HepG2 (cell line): ENCODE results near the gene AGAP1. TPM values are rescaled to one million over a fixed set of nuclear protein-coding genes. Genes with fewer than 3 reads are reported as not detected.
A peak's percentile ranks its signal among the peaks of the same experiment; 100 is the strongest.

Experiments
- AFF4 ChIP-seq: sonication (generic); formaldehyde crosslinking; IDR thresholded peaks from 2 replicates; pipeline ENCODE4 v1.4.0; 2020; ENCODE audit warnings: missing genetic modification reagents
- ARNT2 ChIP-seq: sonication (generic); formaldehyde crosslinking; IDR thresholded peaks from 2 replicates; pipeline ENCODE4 v1.8.0; 2022; ENCODE audit warnings: mild to moderate bottlenecking, low read depth, missing genetic modification reagents, moderate library complexity
- ATF5 ChIP-seq: sonication (generic); formaldehyde crosslinking; IDR thresholded peaks from 2 replicates; pipeline ENCODE4 v1.4.0; 2020; ENCODE audit warnings: mild to moderate bottlenecking, low read depth, missing genetic modification reagents
- DPF2 ChIP-seq: sonication (generic); formaldehyde crosslinking; IDR thresholded peaks from 2 replicates; pipeline ENCODE4 v1.4.0; 2020; ENCODE audit warnings: mild to moderate bottlenecking, low read depth, missing genetic modification reagents, borderline replicate concordance
- EP300 ChIP-seq, 3 experiments: sonication (generic) in 1 of 3; formaldehyde crosslinking in 1 of 3; IDR thresholded peaks; 2 replicates each; pipeline versions ENCODE4 v1.5.1 to v1.6.1; 2011 to 2020; ENCODE audit warnings: low read depth in 2 of 3, low read length in 2 of 3, borderline replicate concordance in 1 of 3, improper control_type of control experiment in 1 of 3, mild to moderate bottlenecking in 1 of 3, missing genetic modification reagents in 1 of 3, moderate library complexity in 1 of 3
- FOXA3 ChIP-seq: IDR thresholded peaks from 2 replicates; pipeline ENCODE4 v1.6.1; 2016; ENCODE audit warnings: missing genetic modification reagents, missing compliant biosample characterization
- FOXK2 ChIP-seq: fragments of 450-650 bp; IDR thresholded peaks from 2 replicates; pipeline ENCODE4 v1.6.1; 2016
- FOXP4 ChIP-seq: sonication (generic); formaldehyde crosslinking; IDR thresholded peaks from 2 replicates; pipeline ENCODE4 v1.4.0; 2020; ENCODE audit warnings: missing genetic modification reagents
- NCOA2 ChIP-seq: sonication (generic); formaldehyde crosslinking; IDR thresholded peaks from 2 replicates; pipeline ENCODE4 v1.8.0; 2022; ENCODE audit warnings: inconsistent platforms
- NR2F2 ChIP-seq: IDR thresholded peaks from 2 replicates; pipeline ENCODE4 v1.6.1; 2012; ENCODE audit warnings: low read depth, inconsistent platforms, borderline replicate concordance
- PAWR ChIP-seq: sonication (generic); formaldehyde crosslinking; IDR thresholded peaks from 2 replicates; pipeline ENCODE4 v1.4.0; 2020; ENCODE audit warnings: missing genetic modification reagents, mild to moderate bottlenecking, borderline replicate concordance
- RFXANK ChIP-seq: IDR thresholded peaks from 2 replicates; pipeline ENCODE4 v1.6.1; 2016
- SNAPC2 ChIP-seq: sonication (generic); formaldehyde crosslinking; IDR thresholded peaks from 2 replicates; pipeline ENCODE4 v1.8.1; 2022; ENCODE audit warnings: mild to moderate bottlenecking, missing genetic modification reagents
- TMF1 ChIP-seq: sonication (generic); formaldehyde crosslinking; IDR thresholded peaks from 2 replicates; pipeline ENCODE4 v1.8.1; 2022; ENCODE audit warnings: low read depth, missing genetic modification reagents
- ZHX1 ChIP-seq: sonication (generic); formaldehyde crosslinking; IDR thresholded peaks from 2 replicates; pipeline ENCODE4 v1.8.1; 2022; ENCODE audit warnings: low read depth, mild to moderate bottlenecking, missing genetic modification reagents
- ZNF570 ChIP-seq: sonication (generic); formaldehyde crosslinking; IDR thresholded peaks from 2 replicates; pipeline ENCODE4 v1.4.0; 2020; ENCODE audit warnings: mild to moderate bottlenecking, missing genetic modification reagents, borderline replicate concordance
- ZNF766 ChIP-seq: sonication (generic); formaldehyde crosslinking; IDR thresholded peaks from 2 replicates; pipeline ENCODE4 v1.5.0; 2020; ENCODE audit warnings: missing genetic modification reagents, borderline replicate concordance
- polyA plus RNA-seq, 8 experiments: library from polyadenylated mRNA; depleted of rRNA in 3 of 8; stranded (reverse) in 7 of 8; unstranded in 1 of 8; fragments of >200 nt; fragmentation: Illumina TruSeq in 4 of 8; extraction: Trizol in 4 of 8; gene quantifications; 2 replicates each; pipeline versions ENCODE4 v1.2.1 to v1.2.3, GENCODE V29; 2011 to 2016; ENCODE audit warnings: low read depth in 4 of 8, missing spikeins in 1 of 8, mixed read lengths in 1 of 8; ENCODE audit not compliant: insufficient read depth in 1 of 8
- total RNA-seq, 5 experiments: library from RNA; depleted of rRNA; stranded (reverse); fragments of >200 nt; fragmentation: Illumina TruSeq; extraction: Trizol; gene quantifications; 2 replicates each; pipeline ENCODE4 v1.2.3, GENCODE V29; 2016; ENCODE audit warnings: low read depth in 1 of 5

Gene AGAP1
- total and polyA plus RNA-seq, 2 of the 13 experiments (the other 11 are each of a cell fraction or from before 2014, with no cell fraction given): 21.2 to 32.7 TPM

- TF ChIP-seq PAWR (CRISPR knock-in tag): no peak
- peak in 1 of 2 experiments; percentile 41; a peak in 1 of 4 replicates for TF ChIP-seq EP300 (IDR thresholded peaks at IDR 0.05; ENCODE audit: low read depth in 2 of 2, low read length in 2 of 2)
- no peak for TF ChIP-seq EP300 (CRISPR knock-in tag; IDR thresholded peaks at IDR 0.05; ENCODE audit: borderline replicate concordance)
- peak; percentile 49; the same call in 1 of the 2 replicates for TF ChIP-seq FOXK2
- TF ChIP-seq NCOA2 (CRISPR knock-in tag): peak; percentile 51
- no peak for TF ChIP-seq SNAPC2 (CRISPR knock-in tag)
- no peak for TF ChIP-seq ZNF570
- no peak for TF ChIP-seq NR2F2
- peak; percentile 89; the same call in 1 of the 2 replicates for TF ChIP-seq DPF2 (CRISPR knock-in tag)
- TF ChIP-seq ATF5: 0 out of 2 replicates have a peak, but pooled peaks have one; percentile 62
- no peak for TF ChIP-seq ZNF766
- no peak for TF ChIP-seq ARNT2 (CRISPR knock-in tag)
- no peak for TF ChIP-seq AFF4 (CRISPR knock-in tag)
- peak; percentile 91 for TF ChIP-seq FOXP4 (CRISPR knock-in tag)
- no peak for TF ChIP-seq ZHX1 (CRISPR knock-in tag)
- TF ChIP-seq RFXANK (CRISPR knock-in tag): no peak
- peak; percentile 78 for TF ChIP-seq FOXA3 (CRISPR knock-in tag)
- TF ChIP-seq TMF1 (CRISPR knock-in tag): no peak
Measured at GRCh38 chr2:235924675-235925063, 430.8 kb downstream of the AGAP1 start (continued).
